Stimulated activated CD4-positive, alpha-beta T cell treated with anti-CD3 and anti-CD28 coated beads, TNF-alpha, amount 100 ng/mL, for 1 hour (primary cell): Measurements from ENCODE around the gene SDCCAG8.

Experiments used
- DNase-seq, 3 donors: peaks; one replicate each; pipeline ENCODE4 v3.0.0-alpha.2; 2020; ENCODE audit warnings: low read depth in 3 of 3, low spot score in 1 of 3

Gene SDCCAG8

GRCh38 chr1:243280571-243281129 lies 24.8 kb downstream of the SDCCAG8 start:
- DNase-seq = no peak

GRCh38 chr1:243281672-243282071 lies 25.8 kb downstream of the SDCCAG8 start:
- DNase-seq = no peak

GRCh38 chr1:243286409-243287122 lies 30.7 kb downstream of the SDCCAG8 start:
- no peak for DNase-seq

- DNase-seq = no peak
These were observed 31.3 kb downstream of the SDCCAG8 start for GRCh38 chr1:243287123-243287460.

- DNase-seq = no peak
These were observed 31.8 kb downstream of the SDCCAG8 start for GRCh38 chr1:243287652-243288051.

GRCh38 chr1:243288062-243288461 lies 32.2 kb downstream of the SDCCAG8 start:
- no peak for DNase-seq

GRCh38 chr1:243291292-243291691 lies 35.5 kb downstream of the SDCCAG8 start:
- no peak for DNase-seq

GRCh38 chr1:243292117-243292516 lies 36.3 kb downstream of the SDCCAG8 start:
- no peak for DNase-seq

GRCh38 chr1:243293941-243294722 lies 38.3 kb downstream of the SDCCAG8 start:
- no peak for DNase-seq

- DNase-seq = no peak
These were observed 38.9 kb downstream of the SDCCAG8 start for GRCh38 chr1:243294723-243295121.

GRCh38 chr1:243299069-243299468 lies 43.2 kb downstream of the SDCCAG8 start:
- DNase-seq = no peak

- no peak for DNase-seq
These were observed 45.2 kb downstream of the SDCCAG8 start for GRCh38 chr1:243301059-243301458.

- no peak for DNase-seq
These were observed 56.0 kb downstream of the SDCCAG8 start for GRCh38 chr1:243311809-243312208.

GRCh38 chr1:243312952-243313634 lies 57.3 kb downstream of the SDCCAG8 start:
- no peak for DNase-seq

- no peak for DNase-seq
These were observed 58.0 kb downstream of the SDCCAG8 start for GRCh38 chr1:243313635-243314536.

GRCh38 chr1:243315455-243315854 lies 59.6 kb downstream of the SDCCAG8 start:
- no peak for DNase-seq

GRCh38 chr1:243315893-243316292 lies 60.1 kb downstream of the SDCCAG8 start:
- DNase-seq = no peak

GRCh38 chr1:243316366-243316989 lies 60.6 kb downstream of the SDCCAG8 start:
- DNase-seq = no peak

- no peak for DNase-seq
These were observed 64.4 kb downstream of the SDCCAG8 start for GRCh38 chr1:243320224-243320623.

- no peak for DNase-seq
These were observed 66.5 kb downstream of the SDCCAG8 start for GRCh38 chr1:243322326-243322725.
